ENCODE results near the gene SUPT20H.

DNA sequence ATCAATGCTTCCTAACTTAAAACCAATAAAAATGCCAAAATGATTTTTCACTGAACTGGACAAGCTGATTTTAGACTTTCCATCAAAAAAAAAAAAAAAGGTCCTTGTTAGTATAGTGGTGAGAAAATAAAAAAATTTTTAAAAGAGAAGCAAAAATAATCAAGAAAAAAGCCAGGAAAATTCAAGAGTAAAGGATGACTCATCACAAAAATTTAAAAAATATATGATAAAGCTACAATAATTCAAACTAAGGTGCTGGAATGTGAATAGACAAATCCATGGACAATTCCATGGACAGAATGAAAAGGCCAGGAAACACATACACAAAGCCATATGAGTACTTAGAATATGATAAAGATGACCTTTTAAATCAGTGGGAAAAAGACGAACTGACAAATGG is 86.5 kb downstream of the SUPT20H start:
- TF ChIP-seq POLR2A (IDR thresholded peaks at IDR 0.05) (no peak), EP300 (IDR thresholded peaks at IDR 0.05) (no peak)

All from tibial nerve (tissue), 3 donors.